ENCODE results near the gene LENG1.

DNA sequence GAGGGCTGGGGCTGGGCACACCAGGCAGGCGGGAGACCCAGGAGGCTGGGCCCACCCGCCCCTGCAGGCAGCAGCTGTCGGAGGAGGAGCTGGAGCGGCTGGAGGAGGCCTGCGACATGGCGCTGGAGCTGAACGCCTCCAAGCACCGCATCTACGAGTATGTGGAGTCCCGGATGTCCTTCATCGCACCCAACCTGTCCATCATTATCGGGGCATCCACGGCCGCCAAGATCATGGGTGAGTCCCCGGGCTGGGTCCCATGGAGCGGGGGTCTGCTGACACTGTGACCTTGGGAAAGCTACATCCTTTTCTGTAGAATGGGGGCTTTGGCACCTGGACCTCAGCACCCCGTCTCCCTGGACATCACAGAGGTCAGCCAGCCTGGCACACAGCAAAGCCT lies 35.8 kb downstream of the LENG1 start:
- TF ChIP-seq, protein P1, sequence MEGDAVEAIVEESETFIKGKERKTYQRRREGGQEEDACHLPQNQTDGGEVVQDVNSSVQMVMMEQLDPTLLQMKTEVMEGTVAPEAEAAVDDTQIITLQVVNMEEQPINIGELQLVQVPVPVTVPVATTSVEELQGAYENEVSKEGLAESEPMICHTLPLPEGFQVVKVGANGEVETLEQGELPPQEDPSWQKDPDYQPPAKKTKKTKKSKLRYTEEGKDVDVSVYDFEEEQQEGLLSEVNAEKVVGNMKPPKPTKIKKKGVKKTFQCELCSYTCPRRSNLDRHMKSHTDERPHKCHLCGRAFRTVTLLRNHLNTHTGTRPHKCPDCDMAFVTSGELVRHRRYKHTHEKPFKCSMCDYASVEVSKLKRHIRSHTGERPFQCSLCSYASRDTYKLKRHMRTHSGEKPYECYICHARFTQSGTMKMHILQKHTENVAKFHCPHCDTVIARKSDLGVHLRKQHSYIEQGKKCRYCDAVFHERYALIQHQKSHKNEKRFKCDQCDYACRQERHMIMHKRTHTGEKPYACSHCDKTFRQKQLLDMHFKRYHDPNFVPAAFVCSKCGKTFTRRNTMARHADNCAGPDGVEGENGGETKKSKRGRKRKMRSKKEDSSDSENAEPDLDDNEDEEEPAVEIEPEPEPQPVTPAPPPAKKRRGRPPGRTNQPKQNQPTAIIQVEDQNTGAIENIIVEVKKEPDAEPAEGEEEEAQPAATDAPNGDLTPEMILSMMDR (IDR thresholded peaks at IDR 0.05), result no peak
- no peak for TF ChIP-seq POLR2A (IDR thresholded peaks at IDR 0.05)

Data from uterus (tissue), 2 donors.